Activated CD8-positive, alpha-beta T cell treated with anti-CD3 and anti-CD28 coated beads, Interleukin-2, amount 10 ng/mL, durations not matched to agents 7 days and 5 days (primary cell): Measurements from ENCODE around the gene SDC1. TPM values are rescaled to one million over a fixed set of nuclear protein-coding genes. Genes with fewer than 3 reads are reported as not detected.
A peak's percentile ranks its signal among the peaks of the same experiment; 100 is the strongest.

Experiments used
- ATAC-seq: fragments of 150-1000 bp; cut with Tn5 transposase; one replicate; pipeline ENCODE4 v1.10.0; 2021; ENCODE audit warnings: moderate library complexity
- CTCF ChIA-PET: fragments of 350-600 bp; sonication (Branson Sonifier 250); formaldehyde crosslinking; loops from one replicate; lab custom pipeline; 2021; ENCODE audit warnings: antibody characterized with exemption; lab: Charles Lee
- POLR2A ChIA-PET: fragments of 350-600 bp; sonication (Branson Sonifier 250); formaldehyde crosslinking; loops from one replicate; lab custom pipeline; 2021; ENCODE audit warnings: antibody characterized with exemption; lab: Charles Lee
- DNase-seq: peaks from one replicate; pipeline ENCODE4 v3.0.0-alpha.2; 2020
- H3K27ac Mint-ChIP-seq: one replicate; pipeline ENCODE4 v1.8.0; 2021; ENCODE audit warnings: mild to moderate bottlenecking, mixed read lengths
- H3K27me3 Mint-ChIP-seq: one replicate; pipeline ENCODE4 v1.8.0; 2021; ENCODE audit warnings: low read depth, mixed read lengths
- H3K36me3 Mint-ChIP-seq: one replicate; pipeline ENCODE4 v1.8.0; 2021; ENCODE audit warnings: low read depth, mixed read lengths
- H3K4me1 Mint-ChIP-seq: one replicate; pipeline ENCODE4 v1.8.0; 2021; ENCODE audit warnings: low read depth, mixed read lengths
- H3K4me3 Mint-ChIP-seq: one replicate; pipeline ENCODE4 v1.8.0; 2021; ENCODE audit warnings: mild to moderate bottlenecking, mixed read lengths
- H3K9me3 Mint-ChIP-seq: one replicate; pipeline ENCODE4 v1.8.0; 2022; ENCODE audit warnings: mixed read lengths; ENCODE audit not compliant: insufficient read depth
- total RNA-seq, 2 experiments: library from RNA; stranded (reverse); gene quantifications; one replicate each; pipeline ENCODE4 v1.2.3, GENCODE V29; 2021

SDC1 gene
- total RNA-seq, 2 experiments from 2014 or later, result not detected

DNA sequence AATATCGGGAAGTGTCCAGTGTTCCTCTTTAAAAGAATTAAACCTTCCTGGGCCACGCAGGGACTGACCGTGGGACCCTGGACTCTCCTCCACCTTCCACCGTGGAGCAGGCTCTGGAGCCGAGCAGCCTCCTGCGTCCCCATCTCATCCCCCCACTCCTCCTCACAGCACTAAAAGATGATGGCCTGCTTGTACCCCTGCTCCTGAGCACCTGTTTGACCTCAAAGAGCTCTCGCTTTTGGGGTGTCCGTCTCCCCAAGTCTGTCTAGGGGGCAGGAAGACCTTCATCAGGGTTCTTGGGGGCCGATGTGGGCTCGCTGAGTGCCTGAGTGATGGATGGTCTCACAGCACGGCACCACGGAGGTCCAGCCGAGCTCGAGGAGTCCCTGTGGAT lies 1.2 kb upstream of the SDC1 start:
- CTCF ChIA-PET, result interaction anchor here (0.8 to 1.9 kb wide), 10 partner anchors 10 to 211 kb away, joined by 3 to 6 read pairs (median 3); no protein-coding TSS in a partner anchor
- Mint-ChIP-seq H3K27me3 (peaks cover 51% of the 10 kb centered on the region), H3K4me3 (no peak overlapping the region)

GRCh38 chr2:20225294-20226151 lies 593 bp upstream of the SDC1 start:
- ChIA-PET POLR2A (no interaction called here), CTCF (interaction anchor here (0.6 to 1.9 kb wide), 13 partner anchors 9 to 210 kb away, joined by 3 to 6 read pairs (median 3); no protein-coding TSS in a partner anchor)
- no peaks in the 10 kb centered on the region for H3K36me3 Mint-ChIP-seq
- ATAC-seq (peak; percentile 73), DNase-seq (peak; percentile 46)
- H3K4me1 Mint-ChIP-seq, result peaks cover 10% of the 10 kb centered on the region
- H3K4me3 Mint-ChIP-seq, result peak overlapping the region; percentile 53
- H3K27ac Mint-ChIP-seq, result no peak overlapping the region
- H3K9me3 Mint-ChIP-seq, result no peaks in the 10 kb centered on the region
- peaks cover 50% of the 10 kb centered on the region for H3K27me3 Mint-ChIP-seq

More for the DNA sequence above, 1.2 kb upstream of the SDC1 start:
- no peak for ATAC-seq
- peaks cover 10% of the 10 kb centered on the region for H3K4me1 Mint-ChIP-seq
- H3K27ac Mint-ChIP-seq, result no peak overlapping the region
- POLR2A ChIA-PET, result no interaction called here
- H3K9me3 Mint-ChIP-seq, result no peaks in the 10 kb centered on the region
- no peak for DNase-seq
- no peaks in the 10 kb centered on the region for H3K36me3 Mint-ChIP-seq

- Mint-ChIP-seq H3K4me1 (peaks cover 10% of the 10 kb centered on the region), H3K9me3 (no peaks in the 10 kb centered on the region), H3K27me3 (peaks cover 50% of the 10 kb centered on the region), H3K4me3 (no peak overlapping the region), H3K27ac (no peak overlapping the region), H3K36me3 (no peaks in the 10 kb centered on the region)
- ATAC-seq, result peak; percentile 29
- no peak for DNase-seq
- ChIA-PET POLR2A (no interaction called here), CTCF (interaction anchor here (1.4 to 1.9 kb wide), 4 partner anchors 8 to 209 kb away, joined by 4 to 6 read pairs (median 6); no protein-coding TSS in a partner anchor)
Measured at GRCh38 chr2:20224164-20224715, 690 bp downstream of the SDC1 start.

DNA sequence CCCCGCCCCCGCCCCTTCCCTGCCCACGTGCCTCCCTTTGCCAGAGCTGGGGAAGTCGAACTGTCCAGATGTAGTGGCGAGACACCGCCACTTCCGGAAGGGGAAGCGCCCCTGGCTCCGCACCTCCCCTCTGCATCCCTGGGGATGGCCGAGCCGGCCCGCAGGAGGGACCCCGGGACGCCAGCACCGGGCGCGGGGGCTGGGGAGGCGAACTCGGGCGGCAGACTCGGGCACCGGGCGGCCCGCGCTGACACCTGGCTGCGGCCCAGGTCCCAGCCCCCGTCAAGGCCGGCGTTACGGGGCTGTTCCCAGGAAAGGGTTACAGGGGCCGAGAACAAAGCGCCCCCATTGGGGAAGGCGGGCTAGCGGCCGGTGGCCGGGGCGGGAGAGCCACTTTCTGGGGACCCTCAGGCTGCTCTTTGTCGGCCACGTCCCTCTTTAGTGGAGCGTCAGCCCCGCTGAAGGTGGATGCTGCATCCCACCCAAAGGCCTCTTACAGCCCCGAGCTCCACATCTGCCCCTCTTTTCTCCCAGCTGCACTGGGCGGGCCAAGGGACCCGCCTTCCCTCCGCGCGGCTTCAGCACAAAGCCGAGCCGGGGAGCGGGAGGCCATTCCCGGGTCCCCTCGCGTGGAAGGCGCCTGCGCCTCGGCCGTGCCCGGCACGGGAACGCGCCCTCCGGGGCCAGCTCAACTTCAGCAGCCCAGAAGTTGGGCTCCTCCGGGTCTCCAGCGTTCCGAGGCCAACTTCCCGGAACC lies 1.3 kb downstream of the SDC1 start:
- ATAC-seq, result peak; percentile 28
- ChIA-PET POLR2A (no interaction called here), CTCF (no interaction called here)
- Mint-ChIP-seq H3K27me3 (peaks cover 47% of the 10 kb centered on the region), H3K4me3 (no peak overlapping the region), H3K27ac (no peak overlapping the region), H3K9me3 (no peaks in the 10 kb centered on the region), H3K36me3 (no peaks in the 10 kb centered on the region), H3K4me1 (peaks cover 10% of the 10 kb centered on the region)
- DNase-seq, result no peak

- Mint-ChIP-seq H3K9me3 (no peaks in the 10 kb centered on the region), H3K27me3 (peaks cover 48% of the 10 kb centered on the region), H3K27ac (no peak overlapping the region), H3K4me1 (peaks cover 10% of the 10 kb centered on the region), H3K36me3 (no peaks in the 10 kb centered on the region), H3K4me3 (peak overlapping the region; percentile 25)
- ATAC-seq (no peak), DNase-seq (no peak)
- CTCF ChIA-PET, result no interaction called here
- POLR2A ChIA-PET, result no interaction called here
Measured at GRCh38 chr2:20222769-20223406, 2.0 kb downstream of the SDC1 start.

DNA sequence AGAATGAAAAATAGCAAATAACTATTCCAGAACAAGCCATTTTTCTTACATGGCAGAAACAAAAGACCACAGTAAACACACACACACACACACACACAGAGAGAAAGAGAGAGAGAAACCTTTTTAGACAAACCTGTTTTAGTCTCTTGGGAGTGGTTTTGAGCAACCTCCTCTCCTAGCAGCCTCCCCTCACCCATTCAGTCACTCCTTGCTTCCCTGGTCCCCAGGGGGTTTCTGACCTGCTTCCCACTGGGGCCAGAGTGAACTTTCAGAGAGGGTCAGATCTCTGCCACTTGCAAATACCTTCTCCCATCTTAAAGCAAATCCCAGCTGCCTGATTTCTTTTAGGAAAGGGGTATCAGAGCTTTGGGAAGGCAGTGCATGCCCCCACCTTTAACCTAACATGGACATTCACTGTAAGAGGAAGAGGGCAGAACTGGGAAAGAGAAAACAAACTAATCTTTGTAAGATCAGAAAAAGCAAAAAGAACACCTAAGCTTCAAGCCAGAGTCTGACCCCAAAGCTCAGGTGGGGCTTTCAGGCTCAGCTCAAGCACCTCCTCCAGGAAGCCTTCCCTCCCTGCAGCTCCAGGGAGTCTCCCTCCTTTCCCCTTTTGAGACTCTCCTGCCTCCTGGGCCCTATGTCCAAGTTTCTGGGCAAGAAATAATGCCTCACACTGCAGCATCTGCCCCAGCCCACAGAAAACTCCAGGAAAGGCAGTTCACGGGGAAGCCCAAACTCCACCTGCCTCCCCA lies 2.7 kb downstream of the SDC1 start:
- ATAC-seq, result no peak
- CTCF ChIA-PET, result no interaction called here
- peak overlapping the region; percentile 39 for H3K27ac Mint-ChIP-seq
- H3K4me1 Mint-ChIP-seq, result peaks cover 10% of the 10 kb centered on the region
- no peak overlapping the region for H3K4me3 Mint-ChIP-seq
- POLR2A ChIA-PET, result no interaction called here
- H3K9me3 Mint-ChIP-seq, result no peaks in the 10 kb centered on the region
- no peak for DNase-seq
- peaks cover 42% of the 10 kb centered on the region for H3K27me3 Mint-ChIP-seq
- no peaks in the 10 kb centered on the region for H3K36me3 Mint-ChIP-seq

DNA sequence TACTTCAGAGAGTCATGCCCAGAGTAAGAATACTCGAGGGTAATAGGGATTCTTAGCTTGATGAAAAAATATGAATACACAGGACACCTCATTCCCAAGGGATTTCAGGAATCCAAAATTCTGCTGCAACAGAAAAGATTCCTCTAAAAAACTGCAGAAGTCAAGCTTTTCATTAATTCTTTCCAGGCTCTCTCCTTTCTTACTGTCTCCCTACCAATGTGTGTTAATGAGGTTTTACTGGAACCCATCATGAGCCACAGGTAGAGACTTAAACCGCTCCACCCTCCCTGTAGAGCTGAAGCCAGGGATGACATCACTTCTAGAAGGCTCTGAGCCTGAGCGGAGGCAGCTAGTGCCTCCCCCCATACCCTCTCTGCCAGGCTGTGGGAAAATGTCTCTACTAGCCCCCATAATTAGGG lies 3.4 kb downstream of the SDC1 start:
- Mint-ChIP-seq H3K4me3 (no peak overlapping the region), H3K27me3 (peaks cover 39% of the 10 kb centered on the region)
- CTCF ChIA-PET, result interaction anchor here (1.2 kb wide), 1 partner anchor 203 kb away, joined by 3 read pairs; no protein-coding TSS in a partner anchor

GRCh38 chr2:20220806-20221554 lies 4.0 kb downstream of the SDC1 start:
- Mint-ChIP-seq H3K36me3 (no peaks in the 10 kb centered on the region), H3K9me3 (no peaks in the 10 kb centered on the region), H3K4me1 (peaks cover 10% of the 10 kb centered on the region), H3K27me3 (peaks cover 39% of the 10 kb centered on the region), H3K4me3 (no peak overlapping the region), H3K27ac (no peak overlapping the region)
- ATAC-seq (no peak), DNase-seq (no peak)
- ChIA-PET POLR2A (no interaction called here), CTCF (interaction anchor here (1.1 to 1.2 kb wide), 2 partner anchors 22 to 203 kb away, joined by 3 read pairs; no protein-coding TSS in a partner anchor)

More for the DNA sequence above, 3.4 kb downstream of the SDC1 start:
- ATAC-seq, result no peak
- Mint-ChIP-seq H3K27ac (no peak overlapping the region), H3K9me3 (no peaks in the 10 kb centered on the region), H3K36me3 (no peaks in the 10 kb centered on the region), H3K4me1 (peaks cover 10% of the 10 kb centered on the region)
- POLR2A ChIA-PET, result no interaction called here
- DNase-seq, result no peak

DNA sequence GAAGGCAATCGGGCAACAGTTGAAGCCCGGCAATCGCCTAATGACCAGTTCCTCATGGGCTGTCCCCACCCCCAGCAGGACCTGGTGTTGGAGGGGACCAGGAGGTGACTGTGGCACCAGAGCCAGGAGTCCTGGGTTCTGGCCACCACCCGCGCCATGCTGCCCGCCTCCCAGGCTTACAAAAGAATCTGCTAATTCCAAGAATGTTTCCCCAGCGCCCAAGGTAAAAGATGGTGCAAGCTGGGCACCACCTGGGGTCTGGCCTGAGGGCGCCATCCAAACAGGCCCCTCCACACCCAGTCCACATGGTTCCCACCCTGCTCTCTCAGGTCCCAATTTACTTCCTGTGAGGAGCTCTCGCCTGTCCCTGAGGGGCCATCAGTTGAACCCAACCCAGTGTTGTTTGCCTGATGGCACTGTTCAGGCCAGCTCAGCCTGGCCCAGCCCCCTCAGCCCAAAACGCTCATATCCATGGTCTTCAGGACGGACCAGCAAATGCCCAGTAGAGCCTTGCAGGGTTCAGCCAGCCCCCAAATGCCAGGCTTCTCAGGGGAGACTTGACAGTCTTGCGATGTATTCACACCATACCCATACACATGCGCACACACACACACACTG lies 5.1 kb downstream of the SDC1 start:
- POLR2A ChIA-PET, result no interaction called here

More for the DNA sequence above, 5.1 kb downstream of the SDC1 start:
- DNase-seq (no peak), ATAC-seq (no peak)
- Mint-ChIP-seq H3K27me3 (peaks cover 32% of the 10 kb centered on the region), H3K27ac (no peak overlapping the region), H3K4me1 (peaks cover 4% of the 10 kb centered on the region), H3K36me3 (no peaks in the 10 kb centered on the region), H3K4me3 (no peak overlapping the region), H3K9me3 (no peaks in the 10 kb centered on the region)
- CTCF ChIA-PET, result interaction anchor here (1.1 kb wide), 1 partner anchor 23 kb away, joined by 3 read pairs; no protein-coding TSS in a partner anchor
